ENCODE results near the gene RAB26.
"Not testable (repeated sequence)": the region's sequence is repeated elsewhere in the genome, so short reads cannot be mapped to it uniquely, and the experiment has no call there.

The RAB26 gene

GRCh38 chr16:2116428-2116827, 32.0 kb upstream of the RAB26 start:
- in situ Hi-C loops (cut with MboI; ENCODE audit: low sequenced_read_pairs) = not testable (repeated sequence)

GRCh38 chr16:2117341-2117740, 31.1 kb upstream of the RAB26 start:
- in situ Hi-C loops (cut with MboI; ENCODE audit: low sequenced_read_pairs) = not testable (repeated sequence)

DNA sequence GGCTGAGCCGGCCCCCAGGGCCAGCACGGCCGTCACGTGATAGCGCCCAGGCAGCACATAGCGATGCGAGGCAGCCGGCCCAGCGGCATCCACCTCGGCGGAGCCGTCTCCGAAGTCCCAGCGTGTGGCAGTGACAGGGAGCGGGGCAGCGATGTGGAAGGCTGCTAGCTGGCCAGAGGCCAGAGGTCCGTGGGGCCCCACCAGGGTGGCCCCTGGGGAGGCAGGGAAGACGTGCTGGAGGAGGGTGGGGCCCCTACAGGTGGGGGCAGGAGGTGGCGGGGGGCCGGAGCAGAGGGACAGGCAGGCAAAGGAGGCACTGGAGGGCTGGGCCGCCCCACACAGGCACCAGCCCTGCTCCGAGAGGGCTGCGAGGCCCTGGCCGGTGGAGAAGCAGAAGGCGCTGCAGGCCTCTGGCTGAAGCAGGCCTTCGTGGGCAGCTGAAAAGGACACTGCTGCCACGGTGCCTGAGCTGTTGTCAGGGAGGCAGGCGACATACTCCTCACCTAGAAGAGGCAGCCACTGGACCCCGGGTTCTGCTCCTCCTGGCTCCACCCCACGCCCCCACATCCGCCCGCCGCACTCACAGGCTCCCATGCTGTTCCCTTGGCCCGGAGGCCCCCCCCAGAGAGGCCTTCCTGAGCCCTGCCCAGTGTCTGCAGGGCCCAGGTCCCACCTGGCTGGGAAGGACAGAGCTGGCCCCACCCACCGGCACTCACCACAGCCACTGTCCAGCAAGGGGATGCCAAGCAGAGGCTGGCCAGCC, 30.3 kb upstream of the RAB26 start:
- in situ Hi-C loops (cut with MboI; ENCODE audit: low sequenced_read_pairs) = not testable (repeated sequence)

- in situ Hi-C loops (cut with MboI; ENCODE audit: low sequenced_read_pairs) = not testable (repeated sequence)
Measured at GRCh38 chr16:2121325-2121724, 27.1 kb upstream of the RAB26 start.

GRCh38 chr16:2121853-2122252, 26.6 kb upstream of the RAB26 start:
- in situ Hi-C loops (cut with MboI; ENCODE audit: low sequenced_read_pairs) = no loop called here

GRCh38 chr16:2122429-2122828, 26.0 kb upstream of the RAB26 start:
- in situ Hi-C loops (cut with MboI; ENCODE audit: low sequenced_read_pairs) = no loop called here

- in situ Hi-C loops (cut with MboI; ENCODE audit: low sequenced_read_pairs) = not testable (repeated sequence)
Measured at GRCh38 chr16:2122934-2123683, 25.3 kb upstream of the RAB26 start.

- in situ Hi-C loops (cut with MboI; ENCODE audit: low sequenced_read_pairs) = not testable (repeated sequence)
Measured at GRCh38 chr16:2123706-2124376, 24.6 kb upstream of the RAB26 start.

DNA sequence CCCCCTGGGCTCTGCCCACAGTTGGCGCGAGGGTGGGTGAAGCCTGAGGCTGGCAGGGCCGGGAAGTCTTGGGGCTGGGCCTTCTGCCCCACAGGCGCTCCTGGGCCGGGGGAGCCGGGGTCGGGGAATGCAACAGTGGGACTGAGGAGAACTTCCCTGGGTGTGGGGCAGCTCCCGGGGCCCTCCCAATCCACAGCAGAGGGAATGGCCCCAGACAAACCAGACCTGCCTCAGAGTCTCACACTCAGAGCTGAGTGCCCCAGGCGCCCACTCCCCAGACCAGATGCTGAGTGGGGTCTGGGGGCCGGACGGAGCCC, 24.1 kb upstream of the RAB26 start:
- in situ Hi-C loops (cut with MboI; ENCODE audit: low sequenced_read_pairs) = not testable (repeated sequence)

GRCh38 chr16:2124694-2125444, 23.6 kb upstream of the RAB26 start:
- in situ Hi-C loops (cut with MboI; ENCODE audit: low sequenced_read_pairs) = loop anchor here (25.0 kb wide), 1 partner anchor 263 kb away; the partner anchor contains the start of gene MEIOB

GRCh38 chr16:2125609-2126008, 22.8 kb upstream of the RAB26 start:
- in situ Hi-C loops (cut with MboI; ENCODE audit: low sequenced_read_pairs) = loop anchor here (25.0 kb wide), 1 partner anchor 263 kb away; the partner anchor contains the start of gene MEIOB

- in situ Hi-C loops (cut with MboI; ENCODE audit: low sequenced_read_pairs) = loop anchor here (25.0 kb wide), 1 partner anchor 264 kb away; the partner anchor contains the start of gene MEIOB
Measured at GRCh38 chr16:2126161-2126743, 22.2 kb upstream of the RAB26 start.

- in situ Hi-C loops (cut with MboI; ENCODE audit: low sequenced_read_pairs) = loop anchor here (25.0 kb wide), 1 partner anchor 265 kb away; the partner anchor contains the start of gene MEIOB
Measured at GRCh38 chr16:2126928-2127556, 21.4 kb upstream of the RAB26 start.

DNA sequence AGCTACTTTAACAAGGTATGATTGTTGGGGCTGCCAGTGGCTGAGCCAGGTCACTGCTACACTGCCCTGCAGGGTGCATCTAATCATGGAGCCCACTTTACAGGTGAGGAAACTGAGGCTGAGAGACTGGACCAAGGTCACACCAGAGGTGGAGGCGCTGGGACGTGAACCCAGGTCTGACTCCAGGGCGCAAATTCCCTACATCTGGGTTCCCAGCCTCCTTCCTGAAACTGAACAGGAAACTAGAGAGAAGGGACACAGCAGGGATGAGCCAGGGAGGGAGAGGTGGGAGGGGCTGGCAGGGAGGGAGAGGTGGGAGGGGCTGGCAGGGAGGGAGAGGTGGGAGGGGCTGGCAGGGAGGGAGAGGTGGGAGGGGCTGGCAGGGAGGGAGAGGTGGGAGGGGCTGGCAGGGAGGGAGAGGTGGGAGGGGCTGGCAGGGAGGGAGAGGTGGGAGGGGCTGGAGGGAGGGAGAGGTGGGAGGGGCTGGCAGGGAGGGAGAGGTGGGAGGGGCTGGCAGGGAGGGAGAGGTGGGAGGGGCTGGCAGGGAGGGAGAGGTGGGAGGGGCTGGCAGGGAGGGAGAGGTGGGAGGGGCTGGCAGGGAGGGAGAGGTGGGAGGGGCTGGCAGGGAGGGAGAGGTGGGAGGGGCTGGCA, 20.7 kb upstream of the RAB26 start:
- in situ Hi-C loops (cut with MboI; ENCODE audit: low sequenced_read_pairs) = loop anchor here (25.0 kb wide), 1 partner anchor 265 kb away; the partner anchor contains the start of gene MEIOB

- in situ Hi-C loops (cut with MboI; ENCODE audit: low sequenced_read_pairs) = loop anchor here (25.0 kb wide), 1 partner anchor 267 kb away; the partner anchor contains the start of gene MEIOB
Measured at GRCh38 chr16:2129251-2129650, 19.2 kb upstream of the RAB26 start.

- in situ Hi-C loops (cut with MboI; ENCODE audit: low sequenced_read_pairs) = loop anchor here (25.0 kb wide), 1 partner anchor 268 kb away; the partner anchor contains the start of gene MEIOB
Measured at GRCh38 chr16:2129890-2130447, 18.5 kb upstream of the RAB26 start.

- in situ Hi-C loops (cut with MboI; ENCODE audit: low sequenced_read_pairs) = loop anchor here (25.0 kb wide), 1 partner anchor 271 kb away; the partner anchor contains the start of gene MEIOB
Measured at GRCh38 chr16:2133797-2134196, 14.6 kb upstream of the RAB26 start.

GRCh38 chr16:2135071-2135470, 13.4 kb upstream of the RAB26 start:
- in situ Hi-C loops (cut with MboI; ENCODE audit: low sequenced_read_pairs) = loop anchor here (25.0 kb wide), 1 partner anchor 273 kb away; the partner anchor contains the start of gene MEIOB

Measured in HL-60/S4 treated with retinoic acid at 250 ng/mL for 4 days and 3 days (cell line).